Limb (tissue), 2 donors: ENCODE results near the gene REG1A.

Experiments used
- DNase-seq, 2 donors: peaks; one replicate each; pipeline ENCODE4 v3.0.0-alpha.2; 2016; ENCODE audit errors: extremely low spot score in 2 of 2

REG1A gene

GRCh38 chr2:79125721-79125985, 5.4 kb downstream of the REG1A start:
- no peak for DNase-seq

- DNase-seq = no peak
Measured at GRCh38 chr2:79128406-79128805, 8.1 kb downstream of the REG1A start.

GRCh38 chr2:79129260-79129659, 9.0 kb downstream of the REG1A start:
- no peak for DNase-seq

GRCh38 chr2:79129804-79130203, 9.5 kb downstream of the REG1A start:
- no peak for DNase-seq

- no peak for DNase-seq
Measured at GRCh38 chr2:79131687-79132086, 11.4 kb downstream of the REG1A start.

GRCh38 chr2:79138385-79138784, 18.1 kb downstream of the REG1A start:
- DNase-seq = no peak

GRCh38 chr2:79139423-79139822, 19.1 kb downstream of the REG1A start:
- no peak for DNase-seq

GRCh38 chr2:79155826-79156476, 35.7 kb downstream of the REG1A start:
- DNase-seq = no peak

GRCh38 chr2:79159030-79159429, 38.7 kb downstream of the REG1A start:
- no peak for DNase-seq

- no peak for DNase-seq
Measured at GRCh38 chr2:79159653-79160052, 39.4 kb downstream of the REG1A start, which contains the start of gene REG3A. REG3A (minus strand) TSS chr2:79159753; CDS start chr2:79159405, 348 bp downstream.

- DNase-seq = no peak
Measured at GRCh38 chr2:79162132-79162531, 41.8 kb downstream of the REG1A start.

GRCh38 chr2:79162801-79163200, 42.5 kb downstream of the REG1A start:
- DNase-seq = no peak

GRCh38 chr2:79171348-79171958, 51.2 kb downstream of the REG1A start:
- DNase-seq = no peak
